ENCODE measurements around the gene PI3. TPM values are rescaled to one million over a fixed set of nuclear protein-coding genes. Genes with fewer than 3 reads are reported as not detected.

The PI3 gene
- polyA plus RNA-seq, 1 experiment: not detected

- DNase-seq (ENCODE audit: low read depth): no peak
- CTCF ChIA-PET: no interaction called here
- TF ChIP-seq, protein P1, sequence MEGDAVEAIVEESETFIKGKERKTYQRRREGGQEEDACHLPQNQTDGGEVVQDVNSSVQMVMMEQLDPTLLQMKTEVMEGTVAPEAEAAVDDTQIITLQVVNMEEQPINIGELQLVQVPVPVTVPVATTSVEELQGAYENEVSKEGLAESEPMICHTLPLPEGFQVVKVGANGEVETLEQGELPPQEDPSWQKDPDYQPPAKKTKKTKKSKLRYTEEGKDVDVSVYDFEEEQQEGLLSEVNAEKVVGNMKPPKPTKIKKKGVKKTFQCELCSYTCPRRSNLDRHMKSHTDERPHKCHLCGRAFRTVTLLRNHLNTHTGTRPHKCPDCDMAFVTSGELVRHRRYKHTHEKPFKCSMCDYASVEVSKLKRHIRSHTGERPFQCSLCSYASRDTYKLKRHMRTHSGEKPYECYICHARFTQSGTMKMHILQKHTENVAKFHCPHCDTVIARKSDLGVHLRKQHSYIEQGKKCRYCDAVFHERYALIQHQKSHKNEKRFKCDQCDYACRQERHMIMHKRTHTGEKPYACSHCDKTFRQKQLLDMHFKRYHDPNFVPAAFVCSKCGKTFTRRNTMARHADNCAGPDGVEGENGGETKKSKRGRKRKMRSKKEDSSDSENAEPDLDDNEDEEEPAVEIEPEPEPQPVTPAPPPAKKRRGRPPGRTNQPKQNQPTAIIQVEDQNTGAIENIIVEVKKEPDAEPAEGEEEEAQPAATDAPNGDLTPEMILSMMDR (IDR thresholded peaks at IDR 0.05; ENCODE audit: insufficient read depth, low read depth, low read length): no peak
- Histone ChIP-seq H3K4me3 (ENCODE audit: low read depth, low read length) (no peak overlapping the region), H3K27me3 (ENCODE audit: control insufficient read depth, insufficient read depth, low read length) (no peaks in the 10 kb centered on the region; the same call in 1 of the 2 replicates), H3K36me3 (ENCODE audit: control insufficient read depth, insufficient read depth, low read length) (no peaks in the 10 kb centered on the region)
- POLR2A ChIA-PET: no interaction called here
Observed at GRCh38 chr20:45164906-45165305, 9.8 kb upstream of the PI3 start.

DNA sequence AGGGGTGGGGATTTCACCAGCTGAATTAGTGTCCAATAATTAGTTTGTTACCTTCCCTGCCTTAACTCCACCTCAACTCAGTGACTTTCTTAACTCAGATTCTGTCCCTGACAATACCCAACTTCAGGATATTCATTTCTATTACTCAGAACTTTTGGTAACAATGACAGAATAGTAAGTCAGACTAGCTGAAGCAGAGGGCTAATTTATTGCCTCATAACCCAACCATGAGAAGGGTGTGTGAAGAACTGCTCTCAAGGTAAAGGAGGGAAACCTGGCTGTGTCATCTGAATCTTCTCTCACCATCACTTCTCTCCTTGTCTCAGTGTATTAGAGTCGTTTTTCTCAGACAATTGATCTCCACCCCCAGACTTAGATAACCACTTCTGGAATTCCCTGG lies 1.2 kb upstream of the PI3 start:
- CTCF ChIA-PET: interaction anchor here (0.8 kb wide), 1 partner anchor 15 kb away, joined by 3 read pairs; no protein-coding TSS in a partner anchor
- POLR2A ChIA-PET: no interaction called here
- Histone ChIP-seq H3K36me3 (ENCODE audit: control insufficient read depth, insufficient read depth, low read length) (no peaks in the 10 kb centered on the region), H3K4me3 (ENCODE audit: low read depth, low read length) (no peak overlapping the region), H3K27me3 (ENCODE audit: control insufficient read depth, insufficient read depth, low read length) (no peaks in the 10 kb centered on the region; the same call in none of the 2 replicates)
- DNase-seq (ENCODE audit: low read depth): no peak
- TF ChIP-seq, protein P1 (IDR thresholded peaks at IDR 0.05; ENCODE audit: insufficient read depth, low read depth, low read length): no peak

- no peaks in the 10 kb centered on the region for H3K36me3 ChIP-seq (ENCODE audit: control insufficient read depth, insufficient read depth, low read length)
- ChIA-PET POLR2A (no interaction called here), CTCF (no interaction called here)
- H3K27me3 ChIP-seq (ENCODE audit: control insufficient read depth, insufficient read depth, low read length): peaks cover 2% of the 10 kb centered on the region; the same call in 1 of the 2 replicates
- DNase-seq (ENCODE audit: low read depth): no peak
- TF ChIP-seq, protein P1 (IDR thresholded peaks at IDR 0.05; ENCODE audit: insufficient read depth, low read depth, low read length): no peak
- H3K4me3 ChIP-seq (ENCODE audit: low read depth, low read length): no peak overlapping the region
Observed at GRCh38 chr20:45176526-45177267, 2.0 kb downstream of the PI3 start.

- Histone ChIP-seq H3K27me3 (ENCODE audit: control insufficient read depth, insufficient read depth, low read length) (peaks cover 2% of the 10 kb centered on the region; the same call in 1 of the 2 replicates), H3K4me3 (ENCODE audit: low read depth, low read length) (no peak overlapping the region), H3K36me3 (ENCODE audit: control insufficient read depth, insufficient read depth, low read length) (no peaks in the 10 kb centered on the region)
- CTCF ChIA-PET: interaction anchor here (0.7 to 1.2 kb wide), 2 partner anchors 9 to 111 kb away, joined by 4 read pairs; no protein-coding TSS in a partner anchor
- POLR2A ChIA-PET: no interaction called here
- TF ChIP-seq, protein P1 (IDR thresholded peaks at IDR 0.05; ENCODE audit: insufficient read depth, low read depth, low read length): no peak
- no peak for DNase-seq (ENCODE audit: low read depth)
Observed at GRCh38 chr20:45179166-45179565, 4.5 kb downstream of the PI3 start.

DNA sequence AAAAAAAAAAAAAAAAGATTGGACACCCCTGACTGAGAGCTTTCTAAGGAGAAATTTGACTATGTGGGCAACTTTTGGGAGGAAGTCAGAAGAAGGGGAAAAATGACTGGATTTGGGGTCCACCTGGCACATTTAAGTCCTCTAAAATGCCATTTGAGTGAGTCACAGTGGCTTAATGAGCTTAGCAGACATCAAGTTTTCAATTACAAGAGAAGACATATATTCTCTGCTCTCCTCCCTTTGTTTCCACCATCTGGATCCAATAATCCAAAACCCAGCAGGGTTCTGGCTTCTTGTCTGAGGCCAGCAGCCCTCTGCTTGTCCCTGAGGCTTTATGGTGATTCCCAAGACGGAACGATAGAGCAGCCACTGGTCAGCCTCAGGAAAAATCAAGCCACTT lies 6.9 kb downstream of the PI3 start:
- POLR2A ChIA-PET: no interaction called here

More for the DNA sequence above, 6.9 kb downstream of the PI3 start:
- Histone ChIP-seq H3K27me3 (ENCODE audit: control insufficient read depth, insufficient read depth, low read length) (peaks cover 2% of the 10 kb centered on the region; the same call in 1 of the 2 replicates), H3K36me3 (ENCODE audit: control insufficient read depth, insufficient read depth, low read length) (no peaks in the 10 kb centered on the region), H3K4me3 (ENCODE audit: low read depth, low read length) (no peak overlapping the region)
- DNase-seq (ENCODE audit: low read depth): no peak
- TF ChIP-seq, protein P1 (IDR thresholded peaks at IDR 0.05; ENCODE audit: insufficient read depth, low read depth, low read length): no peak
- CTCF ChIA-PET: interaction anchor here (0.9 to 1.3 kb wide), 2 partner anchors 42 to 110 kb away, joined by 3 read pairs; no protein-coding TSS in a partner anchor
